Activated CD4-positive, alpha-beta memory T cell treated with anti-CD3 and anti-CD28 coated beads for 36 hours (primary cell): ENCODE data around the gene CDKAL1. TPM values are rescaled to one million over a fixed set of nuclear protein-coding genes. Genes with fewer than 3 reads are reported as not detected.
"Not testable (repeated sequence)": the region's sequence is repeated elsewhere in the genome, so short reads cannot be mapped to it uniquely, and the experiment has no call there.

Experiments used
- CTCF ChIA-PET: fragments of 350-600 bp; sonication (Branson Sonifier 250); formaldehyde crosslinking; loops from one replicate; lab custom pipeline; 2021; ENCODE audit warnings: antibody characterized with exemption, inconsistent platforms; lab: Charles Lee
- POLR2A ChIA-PET: fragments of 350-600 bp; sonication (Branson Sonifier 250); formaldehyde crosslinking; loops from one replicate; lab custom pipeline; 2021; ENCODE audit warnings: antibody characterized with exemption; lab: Charles Lee
- DNase-seq: peaks from one replicate; pipeline ENCODE4 v3.0.0-alpha.2; 2020
- H3K27ac Mint-ChIP-seq: one replicate; pipeline ENCODE4 v1.8.0; 2021; ENCODE audit warnings: mixed read lengths
- H3K27me3 Mint-ChIP-seq: one replicate; pipeline ENCODE4 v1.8.0; 2021; ENCODE audit warnings: mixed read lengths
- H3K36me3 Mint-ChIP-seq: one replicate; pipeline ENCODE4 v1.8.0; 2021; ENCODE audit warnings: mixed read lengths
- H3K4me1 Mint-ChIP-seq: one replicate; pipeline ENCODE4 v1.8.0; 2021; ENCODE audit warnings: low read depth, mixed read lengths
- H3K4me3 Mint-ChIP-seq: one replicate; pipeline ENCODE4 v1.8.0; 2021; ENCODE audit warnings: mild to moderate bottlenecking, mixed read lengths
- H3K9me3 Mint-ChIP-seq: one replicate; pipeline ENCODE4 v1.8.0; 2021; ENCODE audit warnings: mixed read lengths
- intact Hi-C: fragments of 100-400 bp; cut with micrococcal nuclease; formaldehyde crosslinking; loops from one replicate; pipeline ENCODE4 v1.15.1; 2023
- total RNA-seq, 2 experiments: library from RNA; stranded (reverse); gene quantifications; one replicate each; pipeline ENCODE4 v1.2.3, GENCODE V29; 2021

Gene CDKAL1
- total RNA-seq, 2 experiments from 2014 or later, result 23.1 to 23.2 TPM

GRCh38 chr6:20819774-20820400 lies 285.6 kb downstream of the CDKAL1 start:
- DNase-seq, result no peak
- no peaks in the 10 kb centered on the region for H3K9me3 Mint-ChIP-seq
- intact Hi-C loops, result no loop called here
- POLR2A ChIA-PET, result no interaction called here
- H3K27me3 Mint-ChIP-seq, result no peaks in the 10 kb centered on the region
- H3K36me3 Mint-ChIP-seq, result peaks cover 24% of the 10 kb centered on the region
- no peak overlapping the region for H3K27ac Mint-ChIP-seq
- CTCF ChIA-PET, result no interaction called here
- no peaks in the 10 kb centered on the region for H3K4me1 Mint-ChIP-seq
- H3K4me3 Mint-ChIP-seq, result no peak overlapping the region

GRCh38 chr6:20826378-20826777 lies 292.1 kb downstream of the CDKAL1 start:
- no peak for DNase-seq
- Mint-ChIP-seq H3K9me3 (no peaks in the 10 kb centered on the region), H3K4me3 (no peak overlapping the region), H3K27ac (no peak overlapping the region), H3K27me3 (no peaks in the 10 kb centered on the region), H3K4me1 (no peaks in the 10 kb centered on the region), H3K36me3 (peaks cover 17% of the 10 kb centered on the region)
- POLR2A ChIA-PET, result no interaction called here
- intact Hi-C loops, result no loop called here
- CTCF ChIA-PET, result no interaction called here

- Mint-ChIP-seq H3K27me3 (no peaks in the 10 kb centered on the region), H3K4me3 (no peak overlapping the region), H3K4me1 (peaks cover 2% of the 10 kb centered on the region), H3K27ac (no peak overlapping the region), H3K36me3 (peaks cover 11% of the 10 kb centered on the region), H3K9me3 (no peaks in the 10 kb centered on the region)
- CTCF ChIA-PET, result interaction anchor here (0.7 kb wide), 1 partner anchor 279 kb away, joined by 4 read pairs; no protein-coding TSS in a partner anchor
- DNase-seq, result no peak
- intact Hi-C loops, result no loop called here
- POLR2A ChIA-PET, result no interaction called here
Measured at GRCh38 chr6:20827798-20828197, 293.5 kb downstream of the CDKAL1 start.

- no peak overlapping the region for H3K27ac Mint-ChIP-seq
Measured at GRCh38 chr6:20830576-20830975, 296.3 kb downstream of the CDKAL1 start.

GRCh38 chr6:20831251-20831650 lies 297.0 kb downstream of the CDKAL1 start:
- CTCF ChIA-PET, H3K36me3 Mint-ChIP-seq, POLR2A ChIA-PET, H3K27me3 Mint-ChIP-seq, H3K9me3 Mint-ChIP-seq, H3K4me3 Mint-ChIP-seq, intact Hi-C loops, DNase-seq, H3K27ac Mint-ChIP-seq: not testable (repeated sequence)
- H3K4me1 Mint-ChIP-seq, result peaks cover 14% of the 10 kb centered on the region

More at GRCh38 chr6:20830576-20830975, 296.3 kb downstream of the CDKAL1 start:
- peaks cover 1% of the 10 kb centered on the region for H3K36me3 Mint-ChIP-seq
- ChIA-PET CTCF (no interaction called here), POLR2A (no interaction called here)
- no peak for DNase-seq
- intact Hi-C loops, result no loop called here
- H3K9me3 Mint-ChIP-seq, result no peaks in the 10 kb centered on the region
- peaks cover 14% of the 10 kb centered on the region for H3K4me1 Mint-ChIP-seq
- H3K4me3 Mint-ChIP-seq, result no peak overlapping the region
- H3K27me3 Mint-ChIP-seq, result no peaks in the 10 kb centered on the region

- ChIA-PET CTCF (interaction anchor here (0.7 kb wide), 1 partner anchor 18 kb away, joined by 3 read pairs; no protein-coding TSS in a partner anchor), POLR2A (no interaction called here)
- peaks cover 10% of the 10 kb centered on the region for H3K36me3 Mint-ChIP-seq
- no peak for DNase-seq
- intact Hi-C loops, result no loop called here
- H3K27ac Mint-ChIP-seq, result no peak overlapping the region
- H3K4me3 Mint-ChIP-seq, result no peak overlapping the region
- H3K27me3 Mint-ChIP-seq, result no peaks in the 10 kb centered on the region
- no peaks in the 10 kb centered on the region for H3K9me3 Mint-ChIP-seq
- peaks cover 22% of the 10 kb centered on the region for H3K4me1 Mint-ChIP-seq
Measured at GRCh38 chr6:20833881-20834515, 299.7 kb downstream of the CDKAL1 start.

- intact Hi-C loops, result no loop called here
Measured at GRCh38 chr6:20835315-20836010, 301.2 kb downstream of the CDKAL1 start.

GRCh38 chr6:20837189-20837588 lies 302.9 kb downstream of the CDKAL1 start:
- Mint-ChIP-seq H3K36me3 (peaks cover 8% of the 10 kb centered on the region), H3K27me3 (no peaks in the 10 kb centered on the region), H3K9me3 (no peaks in the 10 kb centered on the region), H3K27ac (no peak overlapping the region), H3K4me1 (peaks cover 29% of the 10 kb centered on the region), H3K4me3 (no peak overlapping the region)
- ChIA-PET CTCF (no interaction called here), POLR2A (no interaction called here)
- DNase-seq, result no peak
- intact Hi-C loops, result no loop called here

More at GRCh38 chr6:20835315-20836010, 301.2 kb downstream of the CDKAL1 start:
- ChIA-PET POLR2A (no interaction called here), CTCF (no interaction called here)
- peaks cover 27% of the 10 kb centered on the region for H3K4me1 Mint-ChIP-seq
- H3K4me3 Mint-ChIP-seq, result no peak overlapping the region
- no peaks in the 10 kb centered on the region for H3K27me3 Mint-ChIP-seq
- no peak overlapping the region for H3K27ac Mint-ChIP-seq
- H3K36me3 Mint-ChIP-seq, result peaks cover 10% of the 10 kb centered on the region
- DNase-seq, result no peak
- H3K9me3 Mint-ChIP-seq, result no peaks in the 10 kb centered on the region

GRCh38 chr6:20838113-20838512 lies 303.9 kb downstream of the CDKAL1 start:
- POLR2A ChIA-PET, result no interaction called here
- Mint-ChIP-seq H3K27me3 (no peaks in the 10 kb centered on the region), H3K9me3 (no peaks in the 10 kb centered on the region), H3K27ac (no peak overlapping the region), H3K4me1 (peaks cover 24% of the 10 kb centered on the region), H3K4me3 (no peak overlapping the region), H3K36me3 (peaks cover 8% of the 10 kb centered on the region)
- CTCF ChIA-PET, result no interaction called here
- intact Hi-C loops, result no loop called here
- DNase-seq, result no peak

- H3K9me3 Mint-ChIP-seq, result no peaks in the 10 kb centered on the region
- ChIA-PET POLR2A (no interaction called here), CTCF (no interaction called here)
- H3K4me1 Mint-ChIP-seq, result peaks cover 15% of the 10 kb centered on the region
- no peak overlapping the region for H3K4me3 Mint-ChIP-seq
- DNase-seq, result no peak
- intact Hi-C loops, result loop anchor here (10.0 kb wide), 1 partner anchor 255 kb away; no protein-coding TSS in a partner anchor
- H3K27ac Mint-ChIP-seq, result no peak overlapping the region
- H3K27me3 Mint-ChIP-seq, result no peaks in the 10 kb centered on the region
- H3K36me3 Mint-ChIP-seq, result peaks cover 12% of the 10 kb centered on the region
Measured at GRCh38 chr6:20839630-20840029, 305.4 kb downstream of the CDKAL1 start.

GRCh38 chr6:20840675-20841074 lies 306.4 kb downstream of the CDKAL1 start:
- POLR2A ChIA-PET, result no interaction called here
- CTCF ChIA-PET, result no interaction called here
- H3K4me3 Mint-ChIP-seq, result no peak overlapping the region
- no peaks in the 10 kb centered on the region for H3K27me3 Mint-ChIP-seq
- peaks cover 12% of the 10 kb centered on the region for H3K36me3 Mint-ChIP-seq
- no peaks in the 10 kb centered on the region for H3K9me3 Mint-ChIP-seq
- H3K4me1 Mint-ChIP-seq, result peaks cover 17% of the 10 kb centered on the region
- no peak overlapping the region for H3K27ac Mint-ChIP-seq
- intact Hi-C loops, result loop anchor here (10.0 kb wide), 1 partner anchor 256 kb away; no protein-coding TSS in a partner anchor
- DNase-seq, result no peak

- Mint-ChIP-seq H3K36me3 (peaks cover 21% of the 10 kb centered on the region), H3K4me3 (no peak overlapping the region), H3K27ac (no peak overlapping the region), H3K27me3 (no peaks in the 10 kb centered on the region), H3K9me3 (no peaks in the 10 kb centered on the region), H3K4me1 (peaks cover 23% of the 10 kb centered on the region)
- no peak for DNase-seq
- intact Hi-C loops, result loop anchor here (10.0 kb wide), 1 partner anchor 257 kb away; no protein-coding TSS in a partner anchor
- CTCF ChIA-PET, result no interaction called here
- POLR2A ChIA-PET, result no interaction called here
Measured at GRCh38 chr6:20841806-20842205, 307.5 kb downstream of the CDKAL1 start.
